NCI-H748 (cell line): ENCODE data around the gene PRTFDC1.
"Not testable (repeated sequence)": the region's sequence is repeated elsewhere in the genome, so short reads cannot be mapped to it uniquely, and the experiment has no call there.

Experiments
- DNase-seq: peaks from one replicate; lab custom pipeline; 2025; ENCODE audit not compliant: unreplicated experiment; lab: John Stamatoyannopoulos, UW

Gene PRTFDC1

DNA sequence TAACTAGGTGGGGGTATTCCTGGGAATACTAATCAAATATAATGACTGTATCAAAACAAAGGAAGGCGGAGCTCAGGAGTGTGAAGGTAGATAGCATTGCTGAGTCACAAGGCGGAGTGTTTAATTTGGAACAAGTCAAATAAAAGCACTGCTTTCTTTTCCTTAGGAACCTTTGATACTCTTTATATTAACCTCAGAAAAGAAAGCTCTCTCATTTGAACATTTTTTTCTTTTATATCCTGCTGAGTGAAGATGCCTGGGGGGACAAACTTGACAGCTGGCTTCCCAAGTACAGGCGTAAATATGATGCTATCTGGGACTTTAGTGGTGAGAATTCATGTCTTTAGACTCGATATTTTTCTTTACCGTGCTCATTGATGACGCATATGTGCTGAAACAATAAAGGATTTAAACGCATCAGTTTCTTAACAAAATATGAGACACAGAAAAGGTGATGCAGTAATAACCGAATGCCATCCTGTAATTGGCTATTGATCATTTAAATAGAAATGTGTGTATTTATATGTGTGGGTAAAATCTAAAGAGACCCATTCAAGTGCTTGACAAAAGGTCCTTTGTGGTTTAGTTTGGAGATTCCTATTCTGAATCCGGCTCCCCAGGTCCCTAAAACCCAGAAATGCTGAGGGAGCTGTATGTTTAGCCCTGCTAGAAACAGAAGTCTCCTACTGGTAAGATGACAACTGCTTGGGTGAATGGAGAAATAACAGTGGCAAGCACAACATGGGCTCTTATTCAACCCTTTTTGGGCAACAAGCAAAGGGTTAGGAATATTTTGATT is 102.7 kb downstream of the PRTFDC1 start:
- DNase-seq, result peak; percentile 60

DNA sequence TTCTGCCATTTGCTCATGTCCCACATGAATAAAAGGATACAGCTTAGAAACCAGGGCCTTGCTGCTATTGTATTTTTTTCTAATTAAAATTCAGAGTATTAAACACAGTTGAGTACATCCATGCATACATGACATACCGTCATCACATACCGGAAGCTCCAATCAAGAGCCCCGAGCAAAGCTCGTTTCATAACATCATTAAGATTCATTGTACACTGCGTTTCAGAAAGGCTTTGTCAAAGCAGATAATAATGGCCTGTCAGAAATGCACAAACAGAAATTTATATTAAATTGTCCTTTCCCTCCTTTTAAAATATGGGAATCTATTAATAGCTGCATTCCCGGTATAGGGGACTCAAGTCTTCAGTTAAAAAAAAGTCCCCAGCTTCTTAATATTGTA is 103.4 kb downstream of the PRTFDC1 start:
- DNase-seq, result peak; percentile 76

DNA sequence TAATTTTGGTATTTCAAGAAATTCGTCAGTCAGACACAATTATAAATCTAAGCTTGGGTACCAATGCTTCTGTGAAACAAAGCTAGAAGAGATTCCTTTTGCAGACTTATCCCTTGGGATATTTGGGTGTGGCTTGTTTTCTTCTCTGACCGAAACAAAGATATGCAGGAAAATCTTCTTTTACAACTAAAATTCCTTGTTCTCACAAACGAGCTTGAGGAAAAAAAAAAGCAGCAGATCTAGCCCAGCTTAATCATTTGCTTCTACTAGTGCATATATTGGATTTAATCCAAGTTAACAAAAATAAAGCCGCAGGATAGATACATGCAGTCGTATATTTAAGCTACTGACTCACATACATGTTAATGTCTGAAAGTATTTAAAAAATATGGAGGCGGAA is 104.2 kb downstream of the PRTFDC1 start:
- DNase-seq, result no peak

DNA sequence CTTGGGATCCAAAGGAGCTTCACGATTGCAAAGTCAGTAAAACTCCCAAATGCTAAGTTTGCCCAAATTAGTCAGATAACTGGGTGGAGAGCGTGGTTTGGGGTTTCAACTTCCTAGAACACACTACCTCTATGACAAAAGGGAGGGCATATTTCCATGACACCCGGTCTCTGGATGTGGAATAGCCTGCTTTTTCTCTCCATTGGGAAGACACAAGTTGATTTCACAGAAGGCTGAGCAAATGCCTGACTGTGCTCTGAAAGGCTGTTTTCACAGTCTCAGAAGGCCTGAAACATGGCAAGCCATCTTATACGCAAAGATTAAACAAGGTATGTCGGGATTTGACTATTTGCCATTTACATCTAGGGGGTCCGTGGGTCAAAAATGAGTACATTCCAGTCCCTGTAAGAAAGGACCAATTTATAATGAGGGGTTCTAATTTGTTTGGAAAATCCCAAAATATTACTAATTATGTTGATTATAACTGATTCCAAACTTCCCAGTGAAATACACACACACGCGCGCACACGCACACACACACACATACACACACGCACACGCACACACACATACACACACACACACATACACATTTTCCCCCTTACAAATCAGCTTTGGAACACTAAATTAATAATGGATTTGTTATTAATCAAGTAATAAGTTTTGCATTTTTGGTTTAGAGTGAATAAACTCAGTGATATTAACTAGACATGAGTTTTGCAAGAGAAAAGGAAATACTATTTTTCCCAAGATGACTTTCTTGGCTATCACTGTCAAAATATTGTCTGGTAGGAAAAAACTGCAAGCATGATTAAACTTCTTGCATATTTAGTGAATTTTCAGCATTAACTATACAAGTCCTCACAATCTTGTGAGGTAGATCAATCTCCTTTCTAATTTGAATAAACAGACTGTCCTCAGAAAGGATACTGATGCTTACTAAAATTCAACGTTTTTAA is 105.0 kb downstream of the PRTFDC1 start:
- no peak for DNase-seq

DNA sequence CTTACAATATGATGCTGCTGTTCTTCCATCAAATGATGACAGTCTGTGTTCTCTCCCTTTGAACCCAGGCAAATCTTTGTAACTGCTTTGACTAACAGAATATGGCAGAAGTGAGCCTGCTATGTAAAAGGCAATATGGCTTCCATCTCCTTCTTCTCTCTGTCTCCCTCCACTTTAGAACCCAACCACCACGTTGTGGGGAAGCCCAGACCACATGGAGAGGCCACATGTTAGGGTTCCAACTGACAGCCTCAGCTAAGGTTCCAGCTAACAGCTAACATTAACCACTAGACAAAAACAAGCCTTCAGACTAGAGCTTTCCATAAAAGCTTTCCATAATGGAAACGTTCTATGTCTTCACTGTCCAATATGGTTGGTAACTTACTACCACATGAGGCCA is 107.7 kb downstream of the PRTFDC1 start:
- DNase-seq, result no peak

DNA sequence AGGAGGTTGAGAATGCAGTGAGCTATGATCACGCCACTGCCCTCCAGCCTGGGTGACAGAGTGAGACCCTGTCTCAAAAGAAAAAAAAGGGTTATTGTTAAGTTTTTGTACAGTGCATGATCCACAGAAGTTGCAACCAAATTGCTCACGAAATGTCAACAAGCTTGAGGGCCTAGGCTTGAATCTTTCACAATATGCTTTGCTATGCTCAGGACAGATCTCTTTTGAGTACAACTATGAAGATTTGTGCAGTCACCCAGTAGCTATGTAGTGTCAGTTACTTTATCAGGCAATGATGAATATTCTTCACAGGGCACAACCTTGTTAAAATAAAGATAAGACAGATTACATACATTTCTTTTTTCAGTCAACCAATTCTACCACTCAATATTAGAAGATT is 109.2 kb downstream of the PRTFDC1 start:
- no peak for DNase-seq

DNA sequence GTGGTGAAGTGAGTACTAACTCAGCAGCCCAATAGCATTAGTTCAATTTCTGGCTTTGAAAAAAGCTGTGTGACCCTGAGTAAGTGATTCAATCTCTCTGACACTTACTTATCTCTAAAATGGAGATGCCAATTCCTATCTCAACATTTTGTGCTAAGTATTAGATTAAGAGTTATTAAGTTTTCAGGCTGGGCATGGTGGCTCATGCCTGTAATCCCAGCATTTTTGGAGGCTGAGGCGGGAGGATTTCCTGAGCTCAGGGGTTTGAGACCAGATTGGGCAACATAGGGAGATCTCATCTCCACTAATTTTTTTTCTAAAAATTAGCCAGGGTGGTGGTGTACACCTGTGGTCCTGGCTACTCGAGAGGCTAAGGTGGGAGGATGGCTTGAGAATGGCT is 109.5 kb downstream of the PRTFDC1 start:
- no peak for DNase-seq

DNA sequence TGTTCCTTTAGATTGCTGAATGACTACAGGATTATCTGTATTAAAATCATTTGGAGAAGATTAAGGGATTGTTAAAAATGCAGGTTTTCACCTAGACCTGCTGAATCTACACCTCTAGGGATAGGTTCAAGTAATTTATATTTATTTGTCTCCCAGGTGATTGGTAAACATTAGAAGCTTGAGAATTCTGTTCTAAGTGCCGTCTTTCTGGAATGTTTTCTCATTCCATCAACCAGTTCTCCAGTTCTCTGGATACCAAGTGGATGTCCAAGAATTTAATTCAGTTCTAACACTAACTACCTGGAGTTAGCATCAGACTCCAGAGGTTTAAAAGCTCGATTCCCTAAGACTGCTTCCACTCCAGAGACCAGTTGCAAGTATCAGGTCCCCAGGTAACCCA is 110.9 kb downstream of the PRTFDC1 start:
- no peak for DNase-seq

DNA sequence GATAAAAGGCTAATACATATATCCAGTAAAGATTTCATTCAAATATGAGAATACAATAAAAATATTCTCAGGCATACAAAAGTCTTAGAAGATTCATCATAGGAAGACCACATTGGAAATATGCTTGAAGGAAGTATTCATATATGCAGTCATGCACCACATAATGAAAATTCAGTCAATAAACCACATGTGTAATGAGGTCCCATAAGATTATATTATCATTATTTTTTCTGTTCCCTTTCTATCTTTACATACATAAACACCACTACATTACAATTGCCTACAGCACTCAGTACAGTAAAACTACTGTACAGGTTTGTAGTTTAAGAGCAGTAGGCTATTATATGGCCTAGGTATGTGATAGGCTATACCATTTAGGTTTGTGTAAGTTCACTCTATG is 111.6 kb downstream of the PRTFDC1 start:
- DNase-seq, result no peak

DNA sequence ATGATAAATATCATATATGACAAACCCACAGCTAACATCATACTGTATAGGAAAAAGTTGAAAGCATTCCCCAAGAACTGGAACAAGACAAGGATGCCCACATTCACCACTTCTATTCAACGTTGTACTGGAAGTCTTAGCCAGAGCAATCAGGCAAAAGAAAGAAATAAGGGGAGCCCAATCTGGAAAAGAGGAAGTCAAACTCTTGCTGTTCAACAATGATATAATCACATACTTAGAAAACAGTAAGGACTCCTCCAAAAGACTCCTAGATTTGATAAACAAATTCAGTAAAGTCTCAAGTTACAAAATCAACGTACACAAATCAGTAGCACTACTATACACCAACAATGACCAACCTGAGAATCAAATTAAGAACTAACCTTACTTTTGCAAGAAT is 114.6 kb downstream of the PRTFDC1 start:
- DNase-seq, result not testable (repeated sequence)

DNA sequence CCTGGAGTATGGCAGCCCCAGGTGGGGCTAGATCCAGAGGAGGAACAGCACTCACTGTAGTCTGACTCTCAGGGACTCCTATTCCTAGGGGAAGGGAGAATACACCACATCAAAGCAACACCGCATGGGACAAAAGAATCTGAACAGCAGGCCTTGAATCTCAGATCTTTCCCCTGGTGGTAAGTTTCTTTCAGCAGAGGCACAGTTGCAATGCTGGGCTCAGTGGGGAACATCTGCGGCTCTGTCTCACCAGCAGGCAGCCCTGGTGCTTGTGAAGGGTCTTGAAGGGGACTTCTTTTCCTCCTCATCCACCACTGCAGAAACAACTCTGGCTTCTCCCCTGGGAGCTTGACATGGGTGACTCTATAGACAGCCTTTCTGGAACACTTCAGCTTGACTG is 117.5 kb downstream of the PRTFDC1 start:
- no peak for DNase-seq

DNA sequence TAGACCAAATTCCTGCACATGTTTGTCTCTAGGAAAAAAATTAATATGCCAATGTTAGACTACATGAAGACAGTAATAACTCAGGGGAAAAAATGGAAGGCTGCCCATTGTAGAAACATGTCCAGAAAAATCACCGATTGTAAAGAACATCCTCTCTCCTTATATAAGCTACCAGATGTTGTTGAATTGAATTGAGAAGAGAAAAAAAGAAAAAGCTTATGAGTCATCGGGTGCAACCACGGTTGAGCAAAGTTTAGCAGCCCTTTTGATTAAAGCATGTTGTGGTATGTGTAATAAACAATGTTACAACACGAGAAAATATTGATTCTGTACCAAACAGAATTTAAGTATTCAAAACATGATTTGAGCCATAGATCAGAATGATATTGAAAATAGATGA is 126.4 kb downstream of the PRTFDC1 start:
- no peak for DNase-seq

DNA sequence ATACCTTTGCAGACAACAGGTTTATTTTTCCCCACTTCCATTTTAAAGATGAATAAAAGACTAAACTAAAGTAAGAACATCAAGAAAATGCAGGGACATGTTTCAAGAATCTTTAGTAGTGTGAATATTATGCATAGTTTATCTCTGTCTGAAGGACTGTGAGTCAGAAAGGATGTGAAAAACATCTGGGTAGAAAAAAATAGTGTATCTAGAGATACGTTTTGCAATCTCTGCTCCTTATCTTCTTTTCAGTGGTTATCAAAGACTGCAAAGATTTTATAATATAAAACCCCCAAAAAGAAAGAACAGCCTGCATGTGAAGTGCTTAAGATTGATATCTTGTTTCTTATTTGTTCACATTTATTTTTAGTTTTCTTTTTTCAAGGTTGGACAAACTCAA is 126.9 kb downstream of the PRTFDC1 start:
- DNase-seq, result no peak

DNA sequence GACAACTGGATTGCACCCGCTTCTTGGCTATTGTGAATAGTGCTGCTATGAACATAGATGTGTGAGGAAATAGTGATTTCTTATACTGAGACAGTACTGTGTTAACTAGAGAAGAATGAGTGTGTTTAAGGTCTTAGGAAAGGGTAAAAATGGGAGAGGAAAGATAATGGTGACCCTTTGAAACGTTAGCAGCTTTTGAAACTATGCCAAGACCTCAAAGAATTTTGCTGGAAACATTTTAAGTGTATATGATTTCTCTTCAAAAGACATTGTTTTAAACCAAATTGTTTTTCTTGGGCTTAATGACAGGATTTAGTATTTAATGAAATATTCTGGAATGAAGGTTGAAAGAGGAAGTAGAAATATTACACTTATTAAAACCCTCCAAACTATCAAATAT is 127.9 kb downstream of the PRTFDC1 start:
- no peak for DNase-seq

DNA sequence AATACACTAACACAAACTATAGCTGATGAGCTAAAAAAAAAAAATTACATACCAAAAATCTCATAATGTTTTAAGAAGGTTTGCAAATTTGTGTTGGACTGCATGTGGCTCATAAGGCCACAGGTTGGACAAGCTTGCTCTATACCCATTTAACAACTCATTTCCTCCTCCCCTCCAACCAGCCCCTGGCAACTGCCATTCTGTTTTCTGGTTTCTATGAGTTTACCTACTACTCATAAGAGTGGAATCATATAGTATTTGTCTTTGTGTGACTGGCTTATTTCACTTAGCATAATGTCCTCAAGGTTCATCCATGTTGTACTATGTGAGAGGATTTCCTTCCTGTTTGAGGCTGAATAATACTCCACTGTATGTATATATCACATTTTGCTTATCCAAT is 128.3 kb downstream of the PRTFDC1 start:
- no peak for DNase-seq

DNA sequence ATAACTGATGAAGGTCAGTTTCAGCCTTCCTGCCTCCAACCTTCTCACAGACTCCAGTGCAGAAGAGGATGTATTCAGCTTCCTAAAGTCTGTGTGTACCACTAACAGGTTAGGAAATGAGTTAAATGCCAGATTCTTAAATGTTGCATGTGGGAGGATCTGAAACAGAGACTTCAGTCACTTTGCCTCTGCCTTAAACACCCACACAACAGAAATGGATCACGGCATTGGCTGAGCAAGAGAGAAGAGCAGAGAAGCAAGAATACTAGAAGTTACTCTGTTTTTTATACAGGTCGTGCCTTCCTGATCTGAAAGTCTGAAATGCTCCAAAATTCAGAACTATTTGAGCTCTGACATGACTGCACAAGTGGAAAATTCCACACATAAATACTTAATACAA is 129.8 kb downstream of the PRTFDC1 start:
- no peak for DNase-seq

DNA sequence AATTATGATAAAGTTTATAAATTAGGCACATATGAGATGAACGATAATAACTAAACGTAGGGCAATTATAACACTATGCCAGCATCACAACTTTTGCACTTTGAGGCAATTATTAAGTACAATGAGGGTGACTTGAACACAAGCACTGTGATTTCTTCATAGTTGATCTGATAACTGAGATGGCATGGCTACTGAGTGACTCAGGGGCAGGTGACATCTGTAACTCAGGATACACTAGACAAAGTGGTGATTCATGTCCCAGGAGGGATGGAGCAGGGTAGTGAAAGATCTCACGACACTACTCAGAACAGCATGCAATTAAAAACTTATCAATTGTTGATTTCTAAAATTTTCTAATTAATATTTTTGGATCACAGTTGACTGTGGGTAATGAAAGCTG is 130.4 kb downstream of the PRTFDC1 start:
- DNase-seq, result no peak

DNA sequence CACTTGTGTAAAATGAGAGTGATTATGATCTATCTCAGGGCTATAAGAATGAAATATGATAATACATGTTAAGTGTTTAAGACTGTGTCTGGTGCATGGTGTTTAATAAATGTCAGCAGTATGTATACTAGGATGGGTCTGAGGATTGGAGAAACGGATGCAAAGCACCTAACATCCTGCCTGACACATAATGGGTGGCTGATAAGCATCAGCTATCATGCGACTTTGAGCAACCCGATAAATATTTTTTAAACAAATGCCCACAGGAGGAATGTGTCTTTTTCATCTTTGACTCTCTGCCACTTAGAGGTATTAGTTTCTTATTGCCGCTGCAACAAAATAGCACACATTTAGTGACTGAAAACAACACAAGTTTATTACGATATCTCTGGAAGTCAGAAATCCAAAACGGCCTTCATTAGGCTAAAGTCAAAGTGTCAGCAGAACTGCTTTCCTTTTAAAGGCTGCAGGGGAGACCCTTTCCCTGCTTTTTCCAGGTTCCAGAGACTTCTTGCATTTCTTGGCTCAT is 135.5 kb downstream of the PRTFDC1 start:
- no peak for DNase-seq

DNA sequence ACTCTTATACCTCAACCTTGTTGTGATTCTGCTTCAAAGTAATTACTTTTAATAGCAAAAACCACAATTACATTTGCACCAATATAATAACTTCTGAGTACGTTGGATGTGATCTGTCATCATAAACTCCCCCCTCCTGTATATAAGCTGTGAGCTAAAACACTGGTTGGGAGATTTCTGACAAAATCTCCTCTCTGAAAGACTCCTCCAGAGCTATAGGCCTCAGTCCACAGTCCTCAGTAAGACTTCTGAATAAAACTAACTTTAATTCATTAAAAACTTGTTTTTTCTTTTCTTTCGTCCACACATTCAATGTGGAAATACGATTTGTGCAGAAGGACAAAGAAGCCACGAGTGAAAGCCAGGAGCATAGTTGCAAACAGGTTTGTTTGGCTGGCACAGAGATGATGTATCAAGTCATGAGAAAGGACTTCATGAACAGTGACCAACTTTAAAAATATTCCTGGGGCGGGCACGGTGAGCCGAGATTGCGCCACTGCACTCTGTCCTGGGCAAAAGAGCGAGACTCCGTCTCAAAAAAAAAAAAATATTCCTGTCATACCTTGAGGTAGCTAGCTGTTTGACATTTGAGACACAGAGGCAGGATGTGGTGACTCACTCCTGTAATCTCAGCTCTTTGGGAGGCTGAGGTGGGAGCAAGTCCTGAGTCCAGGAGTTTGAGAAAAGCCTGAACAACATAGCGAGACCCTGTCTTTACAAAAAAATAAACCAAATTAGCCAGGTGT is 137.7 kb downstream of the PRTFDC1 start:
- DNase-seq, result no peak

DNA sequence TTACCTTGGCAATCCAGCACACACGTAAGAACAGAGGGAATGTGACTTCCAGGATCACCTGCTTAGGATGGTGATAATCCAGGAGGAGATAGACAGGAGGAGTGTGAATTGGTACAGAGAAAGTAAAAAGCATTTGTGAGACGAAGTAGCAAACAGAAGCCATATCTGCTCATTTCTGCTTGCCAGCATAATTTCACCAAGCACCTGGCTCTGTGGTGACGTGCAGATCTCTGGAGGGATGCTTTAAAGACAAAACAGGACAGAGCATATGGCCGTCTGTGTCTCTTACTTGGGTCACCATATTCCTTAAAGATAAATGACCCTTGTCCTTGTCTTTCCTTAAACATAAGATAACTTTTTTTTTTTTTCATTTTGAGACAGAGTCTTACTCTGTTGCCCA is 138.6 kb downstream of the PRTFDC1 start:
- DNase-seq, result no peak

DNA sequence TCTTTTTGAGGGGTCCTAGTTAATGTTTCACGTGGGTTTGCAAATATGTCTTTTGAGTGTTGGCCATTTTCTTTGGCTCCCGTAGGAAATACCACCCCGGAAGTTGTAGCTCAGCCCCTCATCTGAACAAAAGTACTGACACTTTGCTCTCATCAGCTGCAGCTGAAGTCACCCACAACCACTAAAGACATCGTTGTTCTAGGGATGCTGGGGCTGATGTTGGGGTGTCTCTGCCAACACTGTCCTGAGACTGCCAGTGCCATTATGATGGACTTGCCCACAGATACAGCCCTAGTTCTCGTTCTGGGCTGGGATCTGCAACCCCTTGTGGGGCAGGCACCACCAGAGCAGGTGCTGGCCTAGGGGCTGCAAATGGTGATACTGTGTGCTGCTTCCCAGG is 146.1 kb downstream of the PRTFDC1 start:
- no peak for DNase-seq
